SK-N-SH (cell line): ENCODE measurements around the gene CAPN5.

Experiments used
- EP300 ChIP-seq, 2 experiments: IDR thresholded peaks; 2 replicates each; pipeline versions ENCODE4 v1.4.0 to v1.6.1; 2012; ENCODE audit warnings: borderline replicate concordance in 1 of 2, low read depth in 1 of 2, low read length in 1 of 2
- EZH2phosphoT487 ChIP-seq: fragments of 200-600 bp; sonication (generic); IDR thresholded peaks from 2 replicates; pipeline ENCODE4 v1.6.1; 2017; ENCODE audit warnings: low read depth, mixed run types, mild to moderate bottlenecking, antibody characterized with exemption, moderate library complexity, borderline replicate concordance
- GABPA ChIP-seq: IDR thresholded peaks from 2 replicates; pipeline ENCODE4 v1.4.0; 2012; ENCODE audit warnings: low read depth, mild to moderate bottlenecking
- NRF1 ChIP-seq: IDR thresholded peaks from 2 replicates; pipeline ENCODE4 v1.6.1; 2012; ENCODE audit warnings: low read depth, mild to moderate bottlenecking, low read length
- TCF12 ChIP-seq: IDR thresholded peaks from 2 replicates; pipeline ENCODE4 v1.4.0; 2012
- TF ChIP-seq, protein P1 (sequence below): fragments of 200-600 bp; sonication (generic); IDR thresholded peaks from 2 replicates; pipeline ENCODE4 v1.6.1; 2017; ENCODE audit warnings: antibody characterized with exemption, mild to moderate bottlenecking, moderate library complexity

DNA sequence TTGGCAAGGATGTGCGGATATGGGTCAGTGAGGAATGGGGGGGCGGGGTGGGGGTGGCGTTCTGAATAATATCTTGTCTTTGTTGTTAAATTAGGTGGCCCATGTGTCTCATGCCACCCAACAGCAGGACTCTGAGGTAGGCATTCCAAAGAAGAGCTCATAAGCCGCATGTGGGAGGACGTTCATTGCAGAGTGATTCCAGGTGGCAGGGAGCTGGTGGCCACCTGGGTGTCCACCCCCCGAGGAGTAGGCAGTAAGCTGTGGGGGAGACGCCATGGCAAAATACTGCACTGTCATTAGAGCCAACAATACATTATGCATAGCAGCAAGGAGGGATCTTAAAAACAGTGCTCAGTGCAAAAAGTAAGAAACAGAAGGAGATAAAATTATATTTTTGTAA, 14.3 kb upstream of the CAPN5 start:
- no peak for TF ChIP-seq GABPA
- no peak for TF ChIP-seq NRF1
- no peak for TF ChIP-seq EP300 (IDR thresholded peaks at IDR 0.05; ENCODE audit: borderline replicate concordance in 1 of 2, low read depth in 1 of 2, low read length in 1 of 2)
- no peak for TF ChIP-seq EZH2phosphoT487
- TF ChIP-seq, protein P1, sequence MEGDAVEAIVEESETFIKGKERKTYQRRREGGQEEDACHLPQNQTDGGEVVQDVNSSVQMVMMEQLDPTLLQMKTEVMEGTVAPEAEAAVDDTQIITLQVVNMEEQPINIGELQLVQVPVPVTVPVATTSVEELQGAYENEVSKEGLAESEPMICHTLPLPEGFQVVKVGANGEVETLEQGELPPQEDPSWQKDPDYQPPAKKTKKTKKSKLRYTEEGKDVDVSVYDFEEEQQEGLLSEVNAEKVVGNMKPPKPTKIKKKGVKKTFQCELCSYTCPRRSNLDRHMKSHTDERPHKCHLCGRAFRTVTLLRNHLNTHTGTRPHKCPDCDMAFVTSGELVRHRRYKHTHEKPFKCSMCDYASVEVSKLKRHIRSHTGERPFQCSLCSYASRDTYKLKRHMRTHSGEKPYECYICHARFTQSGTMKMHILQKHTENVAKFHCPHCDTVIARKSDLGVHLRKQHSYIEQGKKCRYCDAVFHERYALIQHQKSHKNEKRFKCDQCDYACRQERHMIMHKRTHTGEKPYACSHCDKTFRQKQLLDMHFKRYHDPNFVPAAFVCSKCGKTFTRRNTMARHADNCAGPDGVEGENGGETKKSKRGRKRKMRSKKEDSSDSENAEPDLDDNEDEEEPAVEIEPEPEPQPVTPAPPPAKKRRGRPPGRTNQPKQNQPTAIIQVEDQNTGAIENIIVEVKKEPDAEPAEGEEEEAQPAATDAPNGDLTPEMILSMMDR: no peak
- TF ChIP-seq TCF12: no peak
